ENCODE results near the gene CRIM1.

DNA sequence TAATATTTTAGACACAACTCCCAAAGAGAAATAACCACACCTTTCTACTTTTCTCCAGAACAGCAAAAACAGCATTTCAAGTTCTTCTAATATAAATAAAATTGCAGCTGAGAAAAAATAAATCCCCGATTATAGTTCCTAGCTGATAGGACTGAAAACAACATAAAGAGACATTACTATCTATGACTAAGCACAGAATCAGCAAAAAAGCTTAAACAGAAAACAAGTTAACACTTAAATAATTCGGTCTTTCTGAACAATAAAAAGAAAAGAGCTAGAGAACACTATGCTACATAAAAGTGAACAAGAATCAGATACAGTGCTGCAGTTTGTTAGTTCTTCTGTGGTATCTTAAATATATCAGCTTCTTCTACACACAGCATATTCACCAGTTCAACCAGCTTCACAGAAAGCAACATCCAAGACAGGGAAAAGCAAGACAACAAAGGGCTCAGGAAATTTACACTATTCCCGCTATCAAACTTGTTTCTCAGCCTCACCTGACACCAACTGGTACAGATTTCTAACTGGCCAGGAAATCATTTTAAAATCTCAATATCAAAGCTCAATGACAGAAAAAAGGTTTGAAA lies 213.8 kb downstream of the CRIM1 start:
- TF ChIP-seq POLR2A (IDR thresholded peaks at IDR 0.05; ENCODE audit: low read length) (no peak), GATA1 (IDR thresholded peaks at IDR 0.05; ENCODE audit: low read depth, low read length) (no peak)

All from erythroblast (primary cell).